AG09319 (cell line): ENCODE measurements around the gene TEKT4.
"Not testable (repeated sequence)": the region's sequence is repeated elsewhere in the genome, so short reads cannot be mapped to it uniquely, and the experiment has no call there.

Source experiments
- DNase-seq: peaks from one replicate; pipeline ENCODE4 v3.0.0-alpha.2; 2010; ENCODE audit warnings: low read depth; ENCODE audit errors: extremely low read depth
- CTCF ChIP-seq: IDR thresholded peaks from 2 replicates; pipeline ENCODE4 v1.5.1; 2011; ENCODE audit warnings: low read depth, mild to moderate bottlenecking, inconsistent platforms, low read length, moderate library complexity

Gene TEKT4

GRCh38 chr2:94871226-94872087 is at the start of gene TEKT4:
TEKT4 (plus strand) TSS chr2:94871430; CDS start chr2:94871580, 150 bp downstream.
- no peak for DNase-seq
- TF ChIP-seq CTCF = no peak

GRCh38 chr2:94839224-94839623 is 32.0 kb upstream of the TEKT4 start:
- not testable (repeated sequence) for DNase-seq

- DNase-seq = not testable (repeated sequence)
Measured at GRCh38 chr2:94856856-94857255, 14.4 kb upstream of the TEKT4 start.

- DNase-seq = not testable (repeated sequence)
Measured at GRCh38 chr2:94857367-94858162, 13.7 kb upstream of the TEKT4 start.

GRCh38 chr2:94858163-94858888 is 12.9 kb upstream of the TEKT4 start:
- DNase-seq = not testable (repeated sequence)

GRCh38 chr2:94861308-94862152 is 9.7 kb upstream of the TEKT4 start:
- DNase-seq = no peak
- TF ChIP-seq CTCF = no peak

GRCh38 chr2:94862903-94863302 is 8.3 kb upstream of the TEKT4 start:
- DNase-seq = not testable (repeated sequence)

GRCh38 chr2:94869131-94869530 is 2.1 kb upstream of the TEKT4 start:
- no peak for DNase-seq
- no peak for TF ChIP-seq CTCF

- TF ChIP-seq CTCF = no peak
- no peak for DNase-seq
Measured at GRCh38 chr2:94869552-94870439, 1.4 kb upstream of the TEKT4 start.
